Mesendoderm (in vitro differentiated cells): ENCODE measurements around the gene LENG1.

Source experiments
- DNase-seq: peaks from one replicate; pipeline ENCODE4 v3.0.0; 2013
- H2AK5ac ChIP-seq: 2 replicates; pipeline ENCODE4 v1.6.1; 2013; ENCODE audit warnings: low read length, inconsistent platforms
- H2BK120ac ChIP-seq: 2 replicates; pipeline ENCODE4 v1.6.1; 2013; ENCODE audit warnings: low read depth, mild to moderate bottlenecking, low read length, moderate library complexity, mixed read lengths
- H2BK15ac ChIP-seq: replicated peaks from 2 replicates; pipeline ENCODE4 v1.6.1; 2013; ENCODE audit warnings: low read depth, mild to moderate bottlenecking, moderate library complexity
- H2BK5ac ChIP-seq: 2 replicates; pipeline ENCODE4 v1.6.1; 2013; ENCODE audit warnings: low read length, inconsistent platforms
- H3K18ac ChIP-seq: 2 replicates; pipeline ENCODE4 v1.6.1; 2013; ENCODE audit warnings: mild to moderate bottlenecking, low read length, mixed read lengths
- H3K23ac ChIP-seq: one replicate; pipeline ENCODE4 v1.6.1; 2013; ENCODE audit warnings: low read length
- H3K27ac ChIP-seq: 2 replicates; pipeline ENCODE4 v1.5.1; 2013; ENCODE audit warnings: low read depth, mild to moderate bottlenecking, inconsistent platforms, low read length, moderate library complexity
- H3K27me3 ChIP-seq: 2 replicates; pipeline ENCODE4 v1.6.1; 2013; ENCODE audit warnings: low read length, control low read depth, mild to moderate bottlenecking, inconsistent platforms; ENCODE audit not compliant: insufficient read depth, poor library complexity
- H3K36me3 ChIP-seq: 2 replicates; pipeline ENCODE4 v1.6.1; 2013; ENCODE audit warnings: low read length, inconsistent platforms; ENCODE audit not compliant: control insufficient read depth, insufficient read depth
- H3K4ac ChIP-seq: one replicate; pipeline ENCODE4 v1.6.1; 2013; ENCODE audit warnings: low read depth, mild to moderate bottlenecking, low read length, moderate library complexity
- H3K4me1 ChIP-seq: 2 replicates; pipeline ENCODE4 v1.6.1; 2013; ENCODE audit warnings: low read depth, low read length, inconsistent platforms; ENCODE audit not compliant: control insufficient read depth
- H3K4me2 ChIP-seq: 2 replicates; pipeline ENCODE4 v1.6.1; 2013; ENCODE audit warnings: low read length
- H3K4me3 ChIP-seq: 2 replicates; pipeline ENCODE4 v1.5.1; 2013; ENCODE audit warnings: mild to moderate bottlenecking, low read length
- H3K56ac ChIP-seq: one replicate; pipeline ENCODE4 v1.6.1; 2013; ENCODE audit warnings: low read length
- H3K79me1 ChIP-seq: 2 replicates; pipeline ENCODE4 v1.6.1; 2013; ENCODE audit warnings: low read length, inconsistent platforms
- H3K79me2 ChIP-seq: 2 replicates; pipeline ENCODE4 v1.6.1; 2013; ENCODE audit warnings: mild to moderate bottlenecking, low read length; ENCODE audit not compliant: control insufficient read depth, insufficient read depth
- H3K9ac ChIP-seq: 2 replicates; pipeline ENCODE4 v1.6.1; 2013; ENCODE audit warnings: low read length, inconsistent platforms
- H4K5ac ChIP-seq: one replicate; pipeline ENCODE4 v1.6.1; 2013; ENCODE audit warnings: low read length
- H4K8ac ChIP-seq: one replicate; pipeline ENCODE4 v1.6.1; 2013; ENCODE audit warnings: low read depth, mild to moderate bottlenecking, control low read depth, low read length, moderate library complexity
- WGBS: extraction: QIAGEN DNeasy Blood & Tissue Kit; methylation state at CpG from one replicate; pipeline ENCODE4 v1.1.7; 2013; ENCODE audit warnings: low lambda C conversion rate, missing lambda C conversion rate; ENCODE audit not compliant: insufficient coverage; ENCODE audit errors: extremely low coverage; 5-methylcytosine and 5-hydroxymethylcytosine counted together

LENG1 gene

DNA sequence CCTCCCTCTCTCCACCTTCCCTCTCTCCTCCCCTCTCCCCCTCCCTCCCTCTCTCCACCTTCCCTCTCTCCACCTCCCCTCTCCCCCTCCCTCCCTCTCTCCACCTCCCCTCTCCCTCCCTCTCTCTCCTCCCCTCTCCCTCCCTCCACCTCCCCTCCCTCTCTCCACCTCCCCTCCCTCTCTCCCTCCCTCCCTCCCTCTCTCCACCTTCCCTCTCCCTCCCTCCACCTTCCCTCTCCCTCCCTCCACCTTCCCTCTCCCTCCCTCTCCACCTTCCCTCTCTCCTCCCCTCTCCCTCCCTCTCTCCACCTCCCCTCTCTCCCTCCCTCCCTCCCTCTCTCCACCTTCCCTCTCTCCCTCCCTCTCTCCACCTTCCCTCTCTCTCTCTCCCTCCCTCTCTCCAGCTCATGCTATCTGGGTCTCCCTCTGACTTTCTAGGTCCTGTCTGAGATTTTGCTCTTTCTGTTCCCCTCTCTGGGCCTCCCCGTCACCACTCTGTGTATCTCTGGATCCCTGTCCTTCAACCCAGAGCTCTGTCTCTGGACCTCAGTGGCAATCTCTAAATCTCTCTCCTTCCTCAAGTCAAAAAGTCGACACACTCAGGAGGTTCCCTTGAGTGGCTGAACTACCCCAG is 25.4 kb downstream of the LENG1 start:
- H4K8ac ChIP-seq = no peak overlapping the region
- H2BK120ac ChIP-seq = no peak overlapping the region
- H3K9ac ChIP-seq = no peak overlapping the region
- H3K56ac ChIP-seq = no peak overlapping the region
- DNase-seq = peak; percentile 82
- H3K4ac ChIP-seq = no peak overlapping the region
- H2BK5ac ChIP-seq = no peak overlapping the region
- H3K27ac ChIP-seq = no peak overlapping the region
- no peak overlapping the region for H3K18ac ChIP-seq
- H3K79me2 ChIP-seq = peaks cover 12% of the 10 kb centered on the region
- no peak overlapping the region for H3K4me2 ChIP-seq
- no peak overlapping the region for H2BK15ac ChIP-seq
- WGBS = no CpG with 5 or more reads among the region's 2 CpGs
- peaks cover 3% of the 10 kb centered on the region for H3K79me1 ChIP-seq
- peaks cover 8% of the 10 kb centered on the region for H3K36me3 ChIP-seq
- no peak overlapping the region for H2AK5ac ChIP-seq
- H3K23ac ChIP-seq = no peak overlapping the region
- H3K4me1 ChIP-seq = peaks cover 7% of the 10 kb centered on the region
- H4K5ac ChIP-seq = no peak overlapping the region
- H3K27me3 ChIP-seq = no peaks in the 10 kb centered on the region
- no peak overlapping the region for H3K4me3 ChIP-seq

DNA sequence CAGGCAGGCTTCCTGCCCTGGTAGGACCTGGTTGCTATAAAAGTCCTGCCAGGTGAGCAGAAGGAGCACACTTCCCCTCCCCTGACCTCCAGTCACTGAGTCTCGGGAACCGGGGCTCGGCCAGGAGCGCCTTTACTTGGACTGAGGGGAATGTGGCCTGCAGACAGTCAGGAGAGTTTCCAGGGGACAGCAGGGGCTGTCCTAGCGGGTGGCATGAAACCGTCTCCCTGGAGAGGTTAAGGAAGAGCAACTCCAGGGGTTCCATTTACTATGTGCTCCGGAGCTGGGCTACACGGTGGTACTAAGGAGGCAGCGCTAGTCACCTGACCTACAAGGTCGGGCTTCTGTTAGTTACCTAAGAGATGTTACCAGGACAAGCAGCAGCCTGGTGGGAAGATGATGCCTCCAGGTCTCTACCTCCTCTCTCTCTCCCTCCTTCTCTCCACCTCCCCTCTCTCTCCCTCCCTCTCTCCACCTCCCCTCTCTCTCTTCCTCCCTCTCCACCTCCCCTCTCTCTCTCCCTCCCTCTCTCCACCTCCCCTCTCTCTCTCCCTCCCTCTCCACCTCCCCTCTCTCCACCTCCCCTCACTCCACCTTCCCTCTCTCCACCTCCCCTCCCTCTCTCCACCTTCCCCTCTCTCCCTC is 26.1 kb downstream of the LENG1 start:
- Histone ChIP-seq H2BK5ac (no peak overlapping the region), H4K5ac (no peak overlapping the region), H3K56ac (no peak overlapping the region), H3K4me1 (peaks cover 4% of the 10 kb centered on the region), H3K23ac (no peak overlapping the region), H2AK5ac (no peak overlapping the region), H3K4me2 (no peak overlapping the region), H3K36me3 (peaks cover 8% of the 10 kb centered on the region), H3K18ac (no peak overlapping the region), H3K4ac (no peak overlapping the region), H3K79me2 (peaks cover 5% of the 10 kb centered on the region), H2BK120ac (no peak overlapping the region), H3K79me1 (no peaks in the 10 kb centered on the region), H2BK15ac (no peak overlapping the region), H3K27ac (no peak overlapping the region), H3K27me3 (no peaks in the 10 kb centered on the region), H3K9ac (no peak overlapping the region), H3K4me3 (no peak overlapping the region), H4K8ac (no peak overlapping the region)
- no CpG with 5 or more reads among the region's 10 CpGs for WGBS
- DNase-seq = peak; percentile 92

DNA sequence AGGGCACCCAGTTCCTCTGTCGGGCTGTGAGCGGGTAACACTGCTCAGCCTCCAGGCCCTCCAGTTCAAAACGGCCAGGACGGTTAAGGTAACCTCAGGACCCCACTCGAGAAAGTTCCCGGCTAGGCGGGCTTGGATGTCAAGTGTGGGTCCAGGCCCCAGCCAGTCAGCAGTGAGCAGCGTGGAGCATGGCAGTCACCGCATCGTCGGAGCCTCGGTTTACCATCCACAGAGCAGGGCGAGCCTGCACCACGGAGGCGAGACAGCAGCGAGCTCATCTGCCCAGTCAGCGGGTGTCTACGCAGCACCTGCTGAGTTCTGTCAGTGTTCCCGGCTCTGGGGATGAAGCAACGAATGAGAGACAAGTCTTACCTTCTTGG is 29.9 kb downstream of the LENG1 start:
- Histone ChIP-seq H2BK120ac (no peak overlapping the region), H3K56ac (no peak overlapping the region), H3K9ac (no peak overlapping the region), H3K79me1 (no peaks in the 10 kb centered on the region), H3K23ac (no peak overlapping the region), H3K27ac (no peak overlapping the region), H2AK5ac (no peak overlapping the region), H2BK5ac (no peak overlapping the region), H4K5ac (no peak overlapping the region), H3K36me3 (peaks cover 12% of the 10 kb centered on the region), H4K8ac (no peak overlapping the region), H3K18ac (no peak overlapping the region), H3K4me2 (no peak overlapping the region), H2BK15ac (no peak overlapping the region), H3K4ac (no peak overlapping the region), H3K4me3 (no peak overlapping the region), H3K4me1 (no peaks in the 10 kb centered on the region), H3K27me3 (no peaks in the 10 kb centered on the region), H3K79me2 (no peaks in the 10 kb centered on the region)
- WGBS = no CpG with 5 or more reads among the region's 20 CpGs
- DNase-seq = no peak

DNA sequence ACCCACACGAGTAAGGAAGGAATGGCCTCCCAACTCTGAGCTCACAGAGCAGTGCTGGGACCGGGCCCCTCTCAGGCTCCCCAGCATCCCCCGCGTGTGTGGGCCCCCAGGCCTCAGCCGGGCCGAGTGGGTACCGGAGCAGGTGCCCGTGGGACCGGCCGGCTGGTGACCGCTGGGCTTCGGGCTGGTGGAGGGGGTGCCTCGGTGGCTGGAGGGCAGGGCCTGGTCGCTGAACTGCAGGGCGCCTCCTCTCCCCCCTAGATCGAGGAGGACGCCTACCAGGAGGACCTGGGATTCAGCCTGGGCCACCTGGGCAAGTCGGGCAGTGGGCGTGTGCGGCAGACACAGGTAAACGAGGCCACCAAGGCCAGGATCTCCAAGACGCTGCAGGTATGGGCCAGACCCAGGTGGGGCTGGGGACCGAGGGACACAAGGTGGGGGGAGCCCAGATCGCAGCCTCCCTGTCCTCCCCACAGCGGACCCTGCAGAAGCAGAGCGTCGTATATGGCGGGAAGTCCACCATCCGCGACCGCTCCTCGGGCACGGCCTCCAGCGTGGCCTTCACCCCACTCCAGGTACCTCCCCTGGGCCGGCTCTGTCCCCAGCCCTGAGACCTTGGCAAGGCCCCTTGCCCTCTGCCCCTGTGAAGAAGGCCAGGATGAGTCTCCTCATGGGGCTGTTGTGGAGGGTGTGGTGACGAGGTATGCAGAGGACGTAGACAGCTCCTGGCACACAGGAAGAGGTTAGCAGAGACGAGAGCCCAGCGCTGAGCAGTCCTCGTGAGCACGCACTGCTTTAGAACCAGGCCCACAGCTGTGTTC is 30.5 kb downstream of the LENG1 start:
- Histone ChIP-seq H3K36me3 (peaks cover 12% of the 10 kb centered on the region), H2BK120ac (no peak overlapping the region)
- no peak for DNase-seq

DNA sequence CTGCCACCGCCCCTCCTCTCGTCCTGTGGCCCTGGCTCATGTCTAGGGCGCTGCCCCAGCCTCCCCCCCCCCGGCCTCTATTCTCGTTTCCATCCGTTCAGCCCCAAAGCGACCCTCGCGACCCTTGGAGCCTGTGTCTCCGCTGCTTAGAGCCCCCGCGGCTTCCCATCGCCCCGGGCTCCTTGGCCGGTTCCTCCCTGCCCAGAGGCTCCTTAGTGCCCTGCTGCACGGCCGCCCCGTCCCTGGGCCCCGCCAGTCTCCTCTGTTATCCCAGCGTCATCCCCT is 31.1 kb downstream of the LENG1 start:
- H3K27me3 ChIP-seq = no peaks in the 10 kb centered on the region
- H3K4me2 ChIP-seq = no peak overlapping the region
- H2BK120ac ChIP-seq = no peak overlapping the region
- H2AK5ac ChIP-seq = no peak overlapping the region
- no CpG with 5 or more reads among the region's 20 CpGs for WGBS
- no peaks in the 10 kb centered on the region for H3K4me1 ChIP-seq
- no peak overlapping the region for H3K56ac ChIP-seq
- no peak overlapping the region for H4K5ac ChIP-seq
- no peak overlapping the region for H2BK5ac ChIP-seq
- DNase-seq = no peak
- H3K23ac ChIP-seq = no peak overlapping the region
- H2BK15ac ChIP-seq = no peak overlapping the region
- H3K4ac ChIP-seq = no peak overlapping the region
- H3K79me1 ChIP-seq = no peaks in the 10 kb centered on the region
- peaks cover 12% of the 10 kb centered on the region for H3K36me3 ChIP-seq
- H3K79me2 ChIP-seq = no peaks in the 10 kb centered on the region
- H3K4me3 ChIP-seq = no peak overlapping the region
- no peak overlapping the region for H3K18ac ChIP-seq
- no peak overlapping the region for H3K9ac ChIP-seq
- H3K27ac ChIP-seq = no peak overlapping the region
- no peak overlapping the region for H4K8ac ChIP-seq

More for the DNA sequence above, 30.5 kb downstream of the LENG1 start:
- Histone ChIP-seq H4K8ac (no peak overlapping the region), H2BK15ac (no peak overlapping the region), H2AK5ac (no peak overlapping the region), H3K79me1 (no peaks in the 10 kb centered on the region), H3K56ac (no peak overlapping the region), H3K18ac (no peak overlapping the region), H3K27me3 (no peaks in the 10 kb centered on the region), H3K79me2 (no peaks in the 10 kb centered on the region), H3K9ac (no peak overlapping the region), H3K4me2 (no peak overlapping the region), H3K4me1 (no peaks in the 10 kb centered on the region), H2BK5ac (no peak overlapping the region), H3K4me3 (no peak overlapping the region), H3K4ac (no peak overlapping the region), H3K23ac (no peak overlapping the region), H4K5ac (no peak overlapping the region), H3K27ac (no peak overlapping the region)
- WGBS = no CpG with 5 or more reads among the region's 41 CpGs
